ENCODE results near the gene ERC1.
A peak's percentile ranks its signal among the peaks of the same experiment; 100 is the strongest.
"Not testable (repeated sequence)": the region's sequence is repeated elsewhere in the genome, so short reads cannot be mapped to it uniquely, and the experiment has no call there.

The ERC1 gene

DNA sequence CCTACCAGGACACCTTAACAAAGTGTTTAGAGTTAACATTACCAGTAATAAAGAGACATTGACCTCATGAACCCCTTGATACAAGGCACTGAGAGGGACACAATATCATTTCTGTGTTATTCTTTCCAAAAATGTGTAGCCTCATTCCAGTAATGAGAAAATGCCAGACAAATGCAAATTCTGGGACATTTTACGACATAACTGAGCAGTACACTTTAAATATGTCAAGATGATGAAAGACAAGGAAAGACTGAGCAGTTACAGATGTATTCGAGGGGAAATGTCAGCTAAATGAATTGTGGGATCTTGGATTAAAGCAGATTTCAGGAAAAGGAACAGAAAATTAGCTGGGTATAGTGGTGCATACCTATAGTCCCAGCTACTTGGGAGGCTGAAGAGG is 255.6 kb downstream of the ERC1 start:
- DNase-seq: no peak

DNA sequence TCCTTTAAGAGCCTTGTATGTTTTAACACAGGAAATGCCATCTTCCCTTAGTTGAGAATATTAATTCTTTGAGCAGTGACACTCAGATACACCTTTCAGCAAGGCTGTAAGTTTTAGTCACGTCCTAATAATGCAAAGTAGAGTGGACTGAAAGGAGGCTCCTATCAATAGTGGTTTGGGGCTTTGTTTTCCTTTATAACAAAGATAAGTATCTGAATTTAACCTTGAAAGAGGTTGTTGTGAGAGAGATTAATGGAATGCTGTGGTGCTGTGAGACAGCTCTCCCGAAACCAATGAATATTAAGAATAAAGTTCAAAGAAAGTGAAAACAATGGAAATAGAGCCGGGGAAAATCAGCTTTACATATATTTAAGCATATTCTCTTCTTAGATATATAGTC is 259.6 kb downstream of the ERC1 start:
- DNase-seq: no peak

DNA sequence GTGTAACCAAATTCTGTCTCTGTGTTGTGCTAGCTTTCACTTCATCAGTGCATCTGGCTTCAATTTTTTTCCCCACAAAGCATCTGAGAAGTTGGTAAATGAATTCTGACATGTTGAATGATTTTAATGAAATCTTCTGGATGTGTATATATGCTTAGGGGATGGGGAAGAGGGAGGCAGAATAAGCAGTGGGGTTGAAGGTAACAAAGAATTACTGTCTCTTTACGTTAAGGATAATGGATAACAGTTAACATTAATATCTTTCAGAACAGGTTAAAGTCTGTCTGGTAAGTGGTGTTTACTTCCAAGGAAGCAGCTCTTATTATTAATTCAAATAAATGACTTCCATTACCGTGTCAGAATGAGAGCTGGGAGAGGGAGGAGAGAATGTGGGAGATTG is 261.7 kb downstream of the ERC1 start:
- no peak for DNase-seq

DNA sequence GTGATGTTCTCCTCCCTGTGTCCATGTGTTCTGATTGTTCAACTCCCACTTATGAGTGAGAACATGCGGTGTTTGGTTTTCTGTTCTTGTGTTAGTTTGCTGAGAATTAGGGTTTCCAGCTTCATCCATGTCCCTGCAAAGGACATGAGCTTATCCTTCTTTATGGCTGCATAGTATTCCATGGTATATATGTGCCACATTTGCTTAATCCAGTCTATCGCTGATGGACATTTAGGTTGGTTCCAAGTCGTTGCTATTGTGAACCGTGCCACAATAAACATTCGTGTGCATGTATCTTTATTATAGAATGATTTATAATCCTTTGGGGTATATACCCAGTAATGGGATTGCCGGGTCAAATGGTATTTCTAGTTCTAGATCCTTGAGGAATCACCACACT is 264.1 kb downstream of the ERC1 start:
- not testable (repeated sequence) for DNase-seq

DNA sequence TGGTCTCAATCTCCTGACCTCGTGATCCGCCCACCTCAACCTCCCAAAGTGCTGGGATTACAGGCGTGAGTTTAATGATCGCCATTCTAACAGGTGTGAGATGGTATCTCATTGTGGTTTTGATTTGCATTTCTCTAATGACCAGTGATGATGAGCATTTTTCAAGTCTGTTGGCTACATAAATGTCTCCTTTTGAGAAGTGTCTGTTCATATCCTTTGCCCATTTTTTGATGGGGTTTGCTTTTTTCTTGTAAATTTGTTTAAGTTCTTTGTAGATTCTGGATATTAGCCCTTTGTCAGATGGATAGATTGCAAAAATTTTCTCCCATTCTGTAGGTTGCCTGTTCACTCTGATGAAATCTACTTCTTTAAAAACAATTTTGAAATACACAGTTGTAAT is 264.8 kb downstream of the ERC1 start:
- DNase-seq: not testable (repeated sequence)

DNA sequence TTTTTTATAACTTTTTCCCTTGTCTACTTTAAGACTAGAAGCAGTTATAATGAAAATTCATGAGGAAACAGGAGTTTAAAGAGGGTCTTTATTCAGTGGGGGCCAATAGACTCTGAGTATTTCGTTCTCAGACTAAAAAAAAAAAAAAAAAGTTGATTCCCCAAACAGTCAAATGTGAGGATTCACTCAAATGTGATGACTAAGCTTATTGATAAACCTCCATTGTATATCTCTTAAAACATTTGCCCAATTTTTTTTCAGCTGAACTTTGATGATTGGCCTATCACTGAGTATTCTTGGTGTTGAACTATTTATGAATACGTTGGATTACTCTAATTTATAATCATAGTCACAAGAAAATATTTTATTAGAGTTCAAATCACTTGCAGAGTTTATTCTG is 265.3 kb downstream of the ERC1 start:
- no peak for DNase-seq

DNA sequence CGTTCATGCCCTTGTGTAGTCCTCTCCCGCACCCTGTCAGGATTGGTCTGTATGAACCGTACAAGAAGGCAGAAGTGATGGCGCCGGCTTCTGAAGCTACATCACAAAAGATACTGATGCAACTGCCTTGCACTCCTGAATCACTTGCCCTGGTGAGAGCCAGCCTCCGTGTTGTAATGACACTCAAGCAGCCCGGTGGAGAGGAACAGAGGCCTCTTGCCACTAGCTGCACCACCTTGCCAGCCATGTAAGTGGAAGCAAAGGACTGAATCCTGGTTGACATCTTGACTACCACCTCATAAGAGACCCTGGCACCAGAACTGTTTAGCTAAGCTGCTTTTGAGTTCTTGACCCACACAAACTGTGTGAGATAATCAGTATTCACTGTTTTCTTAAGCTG is 266.0 kb downstream of the ERC1 start:
- DNase-seq: no peak

DNA sequence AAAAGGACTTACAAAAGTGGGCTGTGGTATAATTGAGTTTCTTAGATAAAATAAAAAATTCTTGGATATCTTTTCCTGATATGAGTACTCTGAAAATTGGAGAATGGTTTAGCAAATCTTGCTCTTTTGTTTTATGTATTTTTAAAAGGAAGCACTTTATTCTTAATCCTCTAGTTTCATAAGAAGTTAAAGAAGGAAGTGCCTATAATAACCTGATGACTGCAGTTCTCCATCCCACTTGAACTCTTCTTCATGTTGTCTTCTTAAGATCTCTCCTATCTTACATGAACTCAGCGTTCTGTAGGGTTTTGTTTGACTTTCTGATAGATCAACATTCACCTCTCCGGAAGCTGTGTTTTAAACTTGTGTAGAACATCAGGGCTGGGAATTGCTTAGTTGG is 271.0 kb downstream of the ERC1 start:
- DNase-seq: no peak

DNA sequence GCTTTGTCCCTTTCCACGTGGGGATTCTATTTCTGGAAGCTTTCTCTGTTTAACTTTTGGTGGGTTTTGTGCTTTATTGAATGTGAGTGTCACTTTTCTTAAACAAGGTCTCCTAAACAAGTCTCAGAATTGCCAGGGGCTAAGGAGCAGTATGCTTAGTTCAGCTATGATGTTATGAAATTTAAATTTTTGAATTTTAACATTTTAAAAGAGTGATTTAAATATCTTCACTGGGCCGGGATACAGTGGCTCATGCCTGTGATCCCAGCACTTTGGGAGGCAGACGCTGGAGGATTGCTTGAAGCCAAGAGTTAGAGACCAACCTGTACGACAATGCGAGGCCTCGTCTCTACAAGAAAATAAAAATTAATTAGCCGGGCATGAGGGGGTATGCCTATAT is 276.2 kb downstream of the ERC1 start:
- DNase-seq: no peak

DNA sequence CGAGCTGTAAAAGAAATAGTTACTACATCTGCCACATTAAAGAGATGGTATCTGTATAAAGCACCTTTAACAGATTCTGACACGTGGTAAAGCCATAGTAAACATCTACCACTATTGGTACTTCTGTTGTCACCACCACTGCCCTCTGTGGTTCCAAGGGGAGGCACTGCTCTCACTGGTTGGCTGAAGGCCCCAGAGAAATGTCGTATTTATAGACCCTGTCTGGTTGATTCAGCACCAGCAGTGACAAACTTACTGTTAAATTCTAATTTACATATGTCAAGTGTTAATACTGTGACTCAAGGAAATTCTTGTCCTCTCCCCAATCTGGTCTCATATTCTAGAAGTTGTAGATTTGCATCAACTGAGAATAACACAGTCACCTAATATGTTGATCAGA is 281.1 kb downstream of the ERC1 start:
- peak; percentile 13 for DNase-seq

DNA sequence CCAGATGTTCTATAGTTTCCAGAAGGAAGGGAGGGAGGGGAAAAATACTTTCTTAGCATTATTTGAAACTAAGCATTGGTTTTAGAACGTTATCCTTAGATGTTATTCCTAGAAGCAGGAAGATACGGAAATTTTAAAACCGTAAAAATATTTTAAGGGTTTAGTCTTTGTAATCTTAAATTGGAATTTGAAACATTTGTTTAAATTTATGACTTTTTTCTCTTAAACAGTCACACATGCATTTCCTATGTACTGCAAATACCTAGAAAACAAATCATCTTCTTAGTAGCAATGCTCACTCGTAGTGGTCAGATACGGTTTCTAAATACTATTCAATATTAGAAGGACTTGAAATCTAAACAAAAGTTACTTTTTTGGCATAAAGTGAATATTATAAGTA is 282.0 kb downstream of the ERC1 start:
- DNase-seq: no peak

DNA sequence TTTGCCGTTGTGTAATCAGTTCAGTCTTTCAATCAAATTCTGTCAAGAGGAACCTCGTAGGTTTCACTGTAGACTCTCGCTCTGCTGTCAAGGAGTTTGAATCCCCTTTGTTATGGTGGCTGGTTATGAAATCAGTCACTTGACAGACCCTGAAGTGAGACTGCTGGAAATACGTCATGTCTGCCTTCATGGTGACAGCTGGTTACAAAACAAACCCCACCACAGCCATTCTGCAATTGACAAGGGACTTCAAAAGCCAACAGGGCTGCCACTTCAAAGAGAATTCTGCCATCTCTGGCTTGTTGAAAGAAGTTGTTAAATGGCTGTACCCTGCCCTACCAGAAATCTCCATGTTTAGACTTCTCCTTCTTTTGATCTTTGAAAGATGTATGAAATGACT is 286.9 kb downstream of the ERC1 start:
- DNase-seq: peak; percentile 27

DNA sequence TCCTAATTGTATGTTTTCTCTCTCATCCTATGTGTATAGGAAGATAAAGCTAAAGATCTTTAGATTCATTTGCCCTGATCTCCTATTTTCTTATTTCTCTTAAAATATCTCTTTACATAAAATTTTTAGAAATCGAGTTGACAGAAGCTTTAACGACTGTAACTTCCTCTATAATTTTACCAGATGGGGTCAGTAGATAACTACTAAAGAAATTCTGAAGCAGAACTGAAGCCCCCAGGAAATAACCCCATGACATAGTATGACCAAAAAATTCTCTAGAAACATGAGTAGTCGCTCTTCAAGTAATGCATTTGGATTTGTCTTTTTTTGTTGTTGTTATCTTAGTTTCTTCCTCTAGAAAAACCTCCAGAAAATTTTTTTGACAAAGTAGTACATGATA is 288.0 kb downstream of the ERC1 start:
- no peak for DNase-seq

DNA sequence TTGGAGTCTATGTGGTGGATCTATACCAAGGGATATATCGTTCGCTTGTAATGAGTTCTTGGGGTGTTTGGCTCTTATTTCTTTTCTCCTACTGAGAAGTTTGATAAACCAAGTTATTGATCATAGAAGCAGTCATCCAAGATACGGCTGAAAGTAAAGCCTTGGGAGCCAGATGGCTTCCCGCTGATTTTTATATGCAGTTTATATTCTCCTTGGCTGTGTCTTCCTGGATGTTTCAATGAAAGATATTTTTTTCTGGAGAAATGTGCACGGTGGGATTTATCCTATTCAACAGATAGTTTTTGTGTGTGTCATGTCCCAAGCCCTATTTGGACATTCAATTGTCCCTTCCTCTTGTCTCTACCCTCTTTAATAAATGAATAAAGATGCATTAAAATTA is 289.0 kb downstream of the ERC1 start:
- DNase-seq: no peak

DNA sequence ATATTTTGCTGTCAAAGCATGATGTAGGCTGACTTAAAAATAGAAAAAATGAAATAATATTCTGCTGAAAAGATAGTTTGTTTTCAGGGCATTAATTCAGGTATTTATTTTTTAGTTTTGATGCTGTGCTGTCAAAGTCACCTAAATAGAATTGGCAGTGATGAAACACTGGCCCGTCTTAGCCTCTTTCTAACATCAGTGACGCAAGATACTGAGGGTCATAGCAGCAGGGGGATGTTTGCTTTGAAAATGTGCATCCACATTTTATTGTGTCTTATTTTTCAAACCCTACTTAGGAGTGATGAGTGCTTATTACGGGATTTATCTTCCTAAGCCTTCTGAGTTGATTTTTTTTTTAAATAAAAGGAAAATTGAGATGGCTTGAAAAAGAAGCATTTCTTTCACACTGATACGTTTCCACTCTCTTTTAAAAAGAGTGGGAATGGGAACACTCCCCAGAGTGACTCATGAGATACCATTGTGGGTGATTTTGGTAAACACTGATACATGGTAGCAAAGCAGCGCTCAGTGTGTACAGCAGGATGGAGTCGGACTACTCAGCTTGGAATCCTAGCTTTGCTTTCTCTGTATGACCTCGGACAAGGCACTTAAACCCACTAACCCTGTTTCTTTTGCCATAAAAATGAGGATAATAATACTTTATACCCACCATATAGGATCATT is 290.8 kb downstream of the ERC1 start:
- no peak for DNase-seq

DNA sequence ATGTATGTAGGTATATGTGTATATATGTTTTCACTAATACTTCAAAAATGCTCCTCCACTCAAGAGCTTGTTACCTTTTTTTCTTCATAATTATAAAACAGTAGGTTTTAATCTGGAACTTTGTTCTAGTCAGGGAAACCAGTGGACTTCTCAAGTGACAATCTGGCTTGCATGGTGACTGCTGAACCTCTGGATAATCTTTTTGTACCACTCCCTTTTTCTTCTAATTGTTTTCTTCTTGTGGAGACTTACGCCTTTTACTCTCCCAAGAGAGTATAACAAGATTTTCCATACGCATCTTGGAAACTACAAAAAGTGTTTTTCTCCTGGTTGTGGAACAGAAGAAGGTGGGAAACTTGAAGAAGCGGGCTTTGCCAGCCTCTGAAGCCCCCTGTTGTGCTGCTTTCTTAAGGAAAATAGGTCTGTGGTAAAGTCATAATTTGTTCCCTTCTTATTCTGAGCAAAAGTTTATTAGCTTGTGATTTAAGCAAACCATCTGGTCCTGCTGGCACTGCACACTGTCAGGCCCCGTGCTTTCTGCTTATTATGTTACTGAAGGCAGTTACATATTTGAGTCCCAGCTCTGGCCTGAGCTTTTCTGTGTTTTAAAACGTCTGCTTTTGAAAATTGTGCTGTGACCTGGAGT is 291.8 kb downstream of the ERC1 start:
- no peak for DNase-seq

DNA sequence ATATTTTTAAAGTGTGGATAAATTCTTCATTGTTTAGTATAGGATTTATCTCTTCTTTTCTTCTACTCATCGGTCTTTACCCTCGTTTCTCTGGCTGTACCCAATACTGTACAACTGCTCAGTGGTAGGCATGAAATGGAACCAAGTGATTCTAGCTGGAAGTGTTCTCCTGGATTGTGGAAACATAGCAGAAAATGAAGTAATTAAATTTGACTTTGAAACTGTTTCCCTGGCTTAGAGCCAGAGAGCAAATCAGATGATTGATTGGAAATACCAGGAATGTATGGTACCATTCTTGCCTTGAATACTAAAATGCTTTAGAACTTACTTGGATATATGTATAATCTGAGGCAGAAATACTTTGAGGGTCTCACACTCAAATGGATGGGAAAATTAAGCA is 292.3 kb downstream of the ERC1 start:
- DNase-seq: no peak

DNA sequence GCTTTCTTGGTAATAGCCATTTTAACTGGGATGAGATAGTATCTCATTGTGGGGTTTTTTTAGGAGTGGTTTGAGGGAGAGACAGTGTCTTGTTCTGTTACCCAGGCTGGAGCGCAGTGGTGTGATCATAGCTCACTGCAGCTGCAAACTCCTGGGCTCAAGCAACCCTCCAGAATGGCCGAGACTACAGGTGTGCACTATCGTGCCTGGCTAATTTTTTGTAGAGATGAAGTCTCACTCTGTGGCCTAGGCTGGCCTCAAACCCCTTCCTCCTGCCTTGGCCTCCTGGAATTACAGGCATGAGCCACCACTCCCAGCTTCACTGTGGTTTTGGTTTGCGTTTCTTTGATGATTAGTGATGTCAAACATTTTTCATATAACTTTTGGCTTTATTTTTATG is 293.6 kb downstream of the ERC1 start:
- DNase-seq: no peak

DNA sequence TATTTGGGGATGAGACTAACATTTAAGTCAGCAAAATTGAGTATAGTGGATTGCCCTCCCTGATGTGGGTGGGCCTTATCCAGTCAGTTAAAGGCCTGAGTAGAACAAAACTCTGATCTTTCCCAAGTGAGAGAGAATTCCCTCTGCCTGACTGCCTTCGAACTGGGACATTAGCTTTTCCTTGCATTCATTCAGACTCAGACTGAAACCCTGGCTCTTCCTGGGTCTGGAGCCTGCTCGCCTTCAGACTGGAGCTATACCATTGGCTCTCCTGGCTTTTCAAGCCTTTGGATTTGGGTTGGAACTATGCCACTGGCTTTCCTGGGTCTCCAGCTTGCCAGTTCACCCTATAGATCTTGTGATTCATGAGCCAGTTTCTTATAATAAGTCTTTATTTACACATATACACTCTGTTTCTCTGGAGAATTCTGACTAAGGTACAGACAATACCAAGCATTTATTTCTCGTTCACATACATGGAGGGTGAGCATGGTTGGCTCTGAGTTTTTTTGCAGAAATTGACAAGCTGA is 296.5 kb downstream of the ERC1 start:
- DNase-seq: no peak

DNA sequence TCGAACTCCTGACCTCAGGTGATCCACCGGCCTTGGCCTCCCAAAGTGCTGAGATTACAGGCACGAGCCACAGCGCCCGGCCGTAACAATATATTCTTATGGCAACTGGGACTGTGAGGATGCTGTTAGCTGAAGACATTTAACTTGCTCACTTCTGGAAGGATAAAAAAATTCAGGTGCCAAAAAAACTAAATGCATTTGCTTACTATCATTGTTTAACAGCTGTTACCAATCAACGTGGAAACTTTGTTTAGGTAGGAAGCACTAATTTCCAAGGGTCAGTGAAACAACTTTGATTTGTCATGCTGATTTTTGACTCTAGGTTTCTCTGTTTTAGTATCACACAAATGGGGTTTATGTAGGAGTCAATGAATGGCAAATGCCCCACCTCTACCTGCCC is 297.3 kb downstream of the ERC1 start:
- no peak for DNase-seq

DNA sequence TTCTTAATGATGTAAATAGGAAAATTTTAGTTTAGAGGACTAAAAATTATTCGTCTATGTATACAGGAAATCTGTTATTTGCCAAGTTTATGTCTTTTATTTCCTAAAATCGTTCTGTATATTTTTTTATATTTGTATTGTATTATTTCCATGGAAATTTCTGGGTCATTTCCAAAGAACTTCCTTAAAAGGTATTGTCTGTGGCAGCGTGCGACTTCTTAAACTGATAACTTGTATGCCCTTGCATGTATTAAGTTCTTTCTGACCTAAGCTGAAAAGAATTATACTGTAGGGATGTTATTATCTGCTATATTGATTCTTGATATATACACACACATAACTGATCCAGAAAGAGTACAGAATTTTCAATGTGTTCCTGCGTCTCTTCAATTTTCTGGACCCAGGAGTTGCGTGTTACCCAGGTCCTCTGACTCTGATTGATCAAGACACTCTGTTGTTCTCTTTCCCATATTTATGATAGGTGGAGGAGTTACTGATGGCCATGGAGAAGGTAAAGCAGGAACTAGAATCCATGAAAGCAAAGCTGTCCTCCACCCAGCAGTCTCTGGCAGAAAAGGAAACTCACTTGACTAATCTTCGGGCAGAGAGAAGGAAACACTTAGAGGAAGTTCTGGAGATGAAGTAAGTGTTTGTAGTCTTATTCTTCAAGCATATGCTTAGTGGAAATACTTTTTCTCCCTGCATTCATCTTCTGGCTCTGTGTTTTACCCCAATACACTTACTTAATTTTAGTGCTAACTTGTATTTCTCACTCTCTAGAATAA is 298.5 kb downstream of the ERC1 start:
- no peak for DNase-seq

DNA sequence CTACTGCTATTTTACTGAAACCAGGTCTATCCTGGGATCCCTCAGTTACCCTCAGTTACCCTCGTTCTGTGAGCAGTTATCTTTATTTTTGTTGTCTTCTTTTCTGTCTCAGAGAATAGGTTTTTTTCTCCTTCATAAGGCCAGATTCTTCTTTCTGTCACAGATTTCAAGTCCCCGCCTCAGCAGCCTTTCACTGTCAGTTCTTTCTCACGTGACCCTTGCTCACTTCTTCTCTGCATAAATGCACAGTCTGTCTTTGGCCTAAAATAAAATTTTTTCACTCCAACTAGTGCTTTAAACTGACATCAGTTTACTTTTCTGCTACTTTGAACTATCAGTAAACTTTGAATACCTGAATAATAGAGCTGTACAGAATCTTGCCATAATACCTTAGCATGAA is 299.7 kb downstream of the ERC1 start:
- no peak for DNase-seq

DNA sequence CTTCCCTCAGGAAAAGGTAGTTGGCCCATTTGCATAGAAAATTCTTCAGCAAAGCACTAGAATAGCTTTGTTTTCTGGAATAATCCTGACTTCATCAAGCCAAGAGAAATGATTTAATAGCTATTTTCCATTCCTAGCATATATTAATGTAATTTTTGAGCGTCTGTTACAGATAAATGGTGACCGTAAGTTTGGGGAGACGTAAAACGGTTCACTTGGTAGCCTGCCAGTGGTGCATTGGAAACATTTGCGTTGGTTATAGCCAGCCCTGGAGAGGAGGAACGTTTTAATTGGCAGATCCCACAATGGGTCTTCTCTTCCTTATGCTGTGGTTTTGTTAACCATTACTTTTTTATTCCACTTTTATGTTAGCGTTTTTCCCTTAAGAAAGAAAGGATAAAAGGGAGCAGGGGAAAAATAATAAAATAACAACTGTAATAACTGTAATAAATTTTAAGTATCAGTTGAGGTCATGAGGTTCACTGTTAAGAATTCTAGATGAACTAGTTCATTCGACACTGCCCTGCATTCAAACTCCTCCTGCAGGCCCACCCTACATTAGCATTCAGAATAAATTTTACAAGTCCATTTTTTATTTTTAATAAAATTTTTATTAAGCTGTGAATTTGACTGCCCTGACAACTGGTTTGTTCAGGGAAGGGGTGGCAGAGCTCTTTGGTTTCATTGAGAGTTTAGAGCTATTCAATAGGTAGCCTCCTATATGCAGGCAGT is 300.7 kb downstream of the ERC1 start:
- no peak for DNase-seq
